NCI-H226 (cell line): ENCODE results near the gene IST1.
A peak's percentile ranks its signal among the peaks of the same experiment; 100 is the strongest.
"Not testable (repeated sequence)": the region's sequence is repeated elsewhere in the genome, so short reads cannot be mapped to it uniquely, and the experiment has no call there.

Experiments used
- DNase-seq: peaks from one replicate; pipeline ENCODE4 v3.0.0-alpha.2; 2015

Gene IST1

GRCh38 chr16:71894921-71895678 is at the start of gene IST1:
Gene IST1 (plus strand): TSS chr16:71895531. CDS start chr16:71915641, 20,110 bp downstream.
- peak; percentile 99 for DNase-seq

- peak; percentile 91 for DNase-seq
Observed at GRCh38 chr16:71845639-71846430, 49.5 kb upstream of the IST1 start, which contains the start of gene ATXN1L. Gene ATXN1L (plus strand): TSS chr16:71845976. CDS start chr16:71849741, 3,765 bp downstream.

- no peak for DNase-seq
Observed at GRCh38 chr16:71846431-71846830, 48.9 kb upstream of the IST1 start.

- DNase-seq, result no peak
Observed at GRCh38 chr16:71847096-71847495, 48.2 kb upstream of the IST1 start.

- no peak for DNase-seq
Observed at GRCh38 chr16:71848622-71849021, 46.7 kb upstream of the IST1 start.

GRCh38 chr16:71851746-71852145 is 43.6 kb upstream of the IST1 start:
- no peak for DNase-seq

GRCh38 chr16:71852158-71852557 is 43.2 kb upstream of the IST1 start:
- DNase-seq, result no peak

GRCh38 chr16:71852561-71852960 is 42.8 kb upstream of the IST1 start:
- no peak for DNase-seq

- DNase-seq, result no peak
Observed at GRCh38 chr16:71853413-71853812, 41.9 kb upstream of the IST1 start.

- DNase-seq, result no peak
Observed at GRCh38 chr16:71854369-71854948, 40.9 kb upstream of the IST1 start.

- DNase-seq, result no peak
Observed at GRCh38 chr16:71855937-71856662, 39.2 kb upstream of the IST1 start.

- DNase-seq, result no peak
Observed at GRCh38 chr16:71859762-71860521, 35.4 kb upstream of the IST1 start.

GRCh38 chr16:71863995-71864394 is 31.3 kb upstream of the IST1 start:
- DNase-seq, result no peak

- no peak for DNase-seq
Observed at GRCh38 chr16:71865173-71865863, 30.0 kb upstream of the IST1 start.

GRCh38 chr16:71867175-71867574 is 28.2 kb upstream of the IST1 start:
- not testable (repeated sequence) for DNase-seq

- DNase-seq, result no peak
Observed at GRCh38 chr16:71867939-71868338, 27.4 kb upstream of the IST1 start.

GRCh38 chr16:71869089-71869488 is 26.2 kb upstream of the IST1 start:
- DNase-seq, result no peak

- DNase-seq, result no peak
Observed at GRCh38 chr16:71870818-71871217, 24.5 kb upstream of the IST1 start.

- DNase-seq, result no peak
Observed at GRCh38 chr16:71873199-71873598, 22.1 kb upstream of the IST1 start.

- no peak for DNase-seq
Observed at GRCh38 chr16:71878911-71879310, 16.4 kb upstream of the IST1 start.

- no peak for DNase-seq
Observed at GRCh38 chr16:71880176-71880575, 15.2 kb upstream of the IST1 start.
